GM19463 (cell line): ENCODE measurements around the gene CISH.

Source experiments
- ATAC-seq: cut with Tn5 transposase; IDR thresholded peaks from one replicate; pipeline ENCODE4 v1.9.1; 2021; ENCODE audit warnings: mild to moderate bottlenecking, moderate library complexity; ENCODE audit not compliant: unreplicated experiment

The CISH gene

GRCh38 chr3:50637945-50638344, 26.4 kb upstream of the CISH start:
- ATAC-seq, result no peak

GRCh38 chr3:50637011-50637410, 25.4 kb upstream of the CISH start:
- no peak for ATAC-seq

- no peak for ATAC-seq
These were observed 23.5 kb upstream of the CISH start for GRCh38 chr3:50635066-50635465.

GRCh38 chr3:50633230-50633790, 21.7 kb upstream of the CISH start:
- no peak for ATAC-seq

- no peak for ATAC-seq
These were observed 20.9 kb upstream of the CISH start for GRCh38 chr3:50632450-50632849.

- no peak for ATAC-seq
These were observed 19.3 kb upstream of the CISH start for GRCh38 chr3:50630877-50631276.

GRCh38 chr3:50630394-50630793, 18.8 kb upstream of the CISH start:
- ATAC-seq, result no peak

- ATAC-seq, result no peak
These were observed 17.0 kb upstream of the CISH start for GRCh38 chr3:50628601-50629000.

GRCh38 chr3:50627407-50628051, 16.0 kb upstream of the CISH start:
- ATAC-seq, result no peak

GRCh38 chr3:50626401-50626800, 14.8 kb upstream of the CISH start:
- ATAC-seq, result no peak

- no peak for ATAC-seq
These were observed 13.9 kb upstream of the CISH start for GRCh38 chr3:50625231-50626182.

- ATAC-seq, result no peak
These were observed 13.1 kb upstream of the CISH start for GRCh38 chr3:50624634-50625033.

- ATAC-seq, result peak; percentile 66
These were observed 12.4 kb upstream of the CISH start for GRCh38 chr3:50623840-50624474.

GRCh38 chr3:50622881-50623280, 11.3 kb upstream of the CISH start:
- ATAC-seq, result no peak

GRCh38 chr3:50620820-50621219, 9.2 kb upstream of the CISH start:
- ATAC-seq, result no peak

- ATAC-seq, result no peak
These were observed 8.8 kb upstream of the CISH start for GRCh38 chr3:50620420-50620819.

- no peak for ATAC-seq
These were observed 6.4 kb upstream of the CISH start for GRCh38 chr3:50617911-50618481.

- ATAC-seq, result peak; percentile 17
These were observed 5.7 kb upstream of the CISH start, which contains the start of gene MAPKAPK3 for GRCh38 chr3:50617096-50617791. MAPKAPK3 (plus strand) TSS chr3:50617151; CDS start chr3:50617566, 415 bp downstream.

- ATAC-seq, result peak; percentile 56
These were observed 5.2 kb upstream of the CISH start for GRCh38 chr3:50616770-50617095.

- peak; percentile 20 for ATAC-seq
These were observed 4.6 kb upstream of the CISH start for GRCh38 chr3:50616003-50616769.
